GM12892 (cell line): ENCODE results near the gene UFC1.
A peak's percentile ranks its signal among the peaks of the same experiment; 100 is the strongest.

ENCODE experiments used
- POLR2A ChIP-seq: IDR thresholded peaks from 2 replicates; pipeline ENCODE4 v1.6.1; 2011; ENCODE audit warnings: low read depth, low read length, control low read depth
- POLR2AphosphoS5 ChIP-seq: IDR thresholded peaks from 2 replicates; pipeline ENCODE4 v1.6.1; 2011; ENCODE audit warnings: low read depth, low read length, control low read depth

GRCh38 chr1:161185282-161185682, 31.5 kb downstream of the UFC1 start:
- peak; percentile 68 for TF ChIP-seq POLR2AphosphoS5
- TF ChIP-seq POLR2A, result 0 out of 2 replicates have a peak, but pooled peaks have one; percentile 21
